HG02970 (cell line): ENCODE measurements around the gene UTS2.

Source experiments
- ATAC-seq: cut with Tn5 transposase; IDR thresholded peaks from one replicate; pipeline ENCODE4 v1.9.1; 2021; ENCODE audit warnings: mild to moderate bottlenecking, moderate library complexity, moderate number of reproducible peaks; ENCODE audit not compliant: unreplicated experiment, low FRiP score

Gene UTS2

GRCh38 chr1:7824701-7825100, 28.2 kb downstream of the UTS2 start:
- ATAC-seq: no peak

- ATAC-seq: no peak
Measured at GRCh38 chr1:7821282-7821681, 31.6 kb downstream of the UTS2 start.

- no peak for ATAC-seq
Measured at GRCh38 chr1:7813677-7814373, 39.0 kb downstream of the UTS2 start.

- no peak for ATAC-seq
Measured at GRCh38 chr1:7811476-7811875, 41.4 kb downstream of the UTS2 start.

GRCh38 chr1:7810395-7810794, 42.5 kb downstream of the UTS2 start:
- no peak for ATAC-seq

- ATAC-seq: no peak
Measured at GRCh38 chr1:7809742-7810141, 43.1 kb downstream of the UTS2 start.

- ATAC-seq: no peak
Measured at GRCh38 chr1:7808253-7808844, 44.5 kb downstream of the UTS2 start.

GRCh38 chr1:7805460-7805859, 47.4 kb downstream of the UTS2 start:
- no peak for ATAC-seq
